ENCODE data around the gene PDZD8. TPM values are rescaled to one million over a fixed set of nuclear protein-coding genes. Genes with fewer than 3 reads are reported as not detected.

Gene PDZD8
- total RNA-seq, 2 donors from 2014 or later, result 23.0 to 32.9 TPM

- H3K9me3 ChIP-seq, result no peaks in the 10 kb centered on the region
- H3K27ac ChIP-seq, result no peak overlapping the region
- H3K4me1 ChIP-seq (ENCODE audit: control insufficient read depth in 1 of 2, low read depth in 2 of 2), result no peaks in the 10 kb centered on the region
- ATAC-seq (ENCODE audit: insufficient number of reproducible peaks, low FRiP score, low read depth), result no peak
- no peak for TF ChIP-seq CTCF (IDR thresholded peaks at IDR 0.05)
- no peak overlapping the region for H3K4me3 ChIP-seq
- no peaks in the 10 kb centered on the region for H3K36me3 ChIP-seq
- no peak for DNase-seq (ENCODE audit: low spot score)
- H3K27me3 ChIP-seq (replicated peaks; ENCODE audit: insufficient read depth), result no peaks in the 10 kb centered on the region
Measured at GRCh38 chr10:117272195-117273076, 102.8 kb downstream of the PDZD8 start.

- H3K9me3 ChIP-seq, result no peaks in the 10 kb centered on the region
- H3K27me3 ChIP-seq (replicated peaks; ENCODE audit: insufficient read depth), result no peaks in the 10 kb centered on the region
- no peak for DNase-seq (ENCODE audit: low spot score)
- no peak for ATAC-seq (ENCODE audit: insufficient number of reproducible peaks, low FRiP score, low read depth)
- no peak overlapping the region for H3K27ac ChIP-seq
- H3K4me3 ChIP-seq, result no peak overlapping the region
- no peak for TF ChIP-seq CTCF (IDR thresholded peaks at IDR 0.05)
- H3K36me3 ChIP-seq, result no peaks in the 10 kb centered on the region
- no peaks in the 10 kb centered on the region for H3K4me1 ChIP-seq (ENCODE audit: control insufficient read depth in 1 of 2, low read depth in 2 of 2)
Measured at GRCh38 chr10:117271427-117271826, 103.8 kb downstream of the PDZD8 start.

GRCh38 chr10:117268907-117269306, 106.3 kb downstream of the PDZD8 start:
- H3K4me1 ChIP-seq (ENCODE audit: control insufficient read depth in 1 of 2, low read depth in 2 of 2), result no peaks in the 10 kb centered on the region
- TF ChIP-seq CTCF (IDR thresholded peaks at IDR 0.05), result no peak
- no peak overlapping the region for H3K4me3 ChIP-seq
- no peak for ATAC-seq (ENCODE audit: insufficient number of reproducible peaks, low FRiP score, low read depth)
- no peak overlapping the region for H3K27ac ChIP-seq
- no peak for DNase-seq (ENCODE audit: low spot score)
- no peaks in the 10 kb centered on the region for H3K9me3 ChIP-seq
- H3K36me3 ChIP-seq, result no peaks in the 10 kb centered on the region
- H3K27me3 ChIP-seq (replicated peaks; ENCODE audit: insufficient read depth), result no peaks in the 10 kb centered on the region

GRCh38 chr10:117268258-117268657, 107.0 kb downstream of the PDZD8 start:
- Histone ChIP-seq H3K4me1 (ENCODE audit: control insufficient read depth in 1 of 2, low read depth in 2 of 2) (no peaks in the 10 kb centered on the region), H3K36me3 (no peaks in the 10 kb centered on the region), H3K27ac (no peak overlapping the region), H3K9me3 (no peaks in the 10 kb centered on the region), H3K27me3 (replicated peaks; ENCODE audit: insufficient read depth) (no peaks in the 10 kb centered on the region), H3K4me3 (no peak overlapping the region)
- DNase-seq (ENCODE audit: low spot score), result no peak
- no peak for TF ChIP-seq CTCF (IDR thresholded peaks at IDR 0.05)
- no peak for ATAC-seq (ENCODE audit: insufficient number of reproducible peaks, low FRiP score, low read depth)

- no peak overlapping the region for H3K4me3 ChIP-seq
- DNase-seq (ENCODE audit: low spot score) (no peak), ATAC-seq (ENCODE audit: insufficient number of reproducible peaks, low FRiP score, low read depth) (no peak)
- TF ChIP-seq CTCF (IDR thresholded peaks at IDR 0.05), result no peak
- H3K36me3 ChIP-seq, result no peaks in the 10 kb centered on the region
- H3K27ac ChIP-seq, result no peak overlapping the region
- no peaks in the 10 kb centered on the region for H3K9me3 ChIP-seq
- H3K27me3 ChIP-seq (replicated peaks; ENCODE audit: insufficient read depth), result no peaks in the 10 kb centered on the region
- no peaks in the 10 kb centered on the region for H3K4me1 ChIP-seq (ENCODE audit: control insufficient read depth in 1 of 2, low read depth in 2 of 2)
Measured at GRCh38 chr10:117266812-117267211, 108.4 kb downstream of the PDZD8 start.
